K562 (cell line): ENCODE measurements around the gene MYO1E. TPM values are rescaled to one million over a fixed set of nuclear protein-coding genes. Genes with fewer than 3 reads are reported as not detected.

Source experiments
- CHD2 ChIP-seq: IDR thresholded peaks from 2 replicates; pipeline ENCODE4 v1.6.1; 2011; ENCODE audit warnings: low read depth, low read length
- GTF2A2 ChIP-seq: IDR thresholded peaks from 2 replicates; pipeline ENCODE4 v1.6.1; 2016; ENCODE audit warnings: mild to moderate bottlenecking, missing genetic modification characterization, missing compliant biosample characterization
- HMBOX1 ChIP-seq: sonication (generic); IDR thresholded peaks from 2 replicates; pipeline ENCODE4 v1.6.1; 2016
- MAZ ChIP-seq, 2 experiments: fragments of 450-650 bp in 1 of 2; sonication (generic) in 1 of 2; formaldehyde crosslinking; IDR thresholded peaks in 1 of 2; conservative IDR thresholded peaks in 1 of 2; 2 replicates each; pipeline versions ENCODE4 v1.4.0 to v1.5.0; 2020; ENCODE audit warnings: mild to moderate bottlenecking in 1 of 2, missing genetic modification reagents in 1 of 2
- MLLT1 ChIP-seq, 2 experiments: fragments of 450-650 bp; IDR thresholded peaks; 2 replicates each; pipeline ENCODE4 v1.6.1; 2016
- NKRF ChIP-seq: fragments of 450-650 bp; IDR thresholded peaks from 2 replicates; pipeline ENCODE4 v1.6.1; 2016; ENCODE audit warnings: borderline replicate concordance
- SMAD4 ChIP-seq: fragments of 250-450 bp; sonication (Bioruptor Pico); conservative IDR thresholded peaks from 2 replicates; pipeline ENCODE4 v1.8.0; 2021; ENCODE audit warnings: inconsistent platforms, mild to moderate bottlenecking, moderate library complexity
- SUPT5H ChIP-seq: fragments of 450-650 bp; IDR thresholded peaks from 2 replicates; pipeline ENCODE4 v1.6.1; 2016
- ZHX1 ChIP-seq: fragments of 150-350 bp; conservative IDR thresholded peaks from 2 replicates; pipeline ENCODE4 v1.6.1; 2014; ENCODE audit warnings: low read length
- polyA plus RNA-seq, 8 experiments: library from polyadenylated mRNA; depleted of rRNA in 4 of 8; stranded (reverse) in 5 of 8; unstranded in 3 of 8; fragments of >200 nt; fragmentation: Nextera tagmentation in 2 of 8; fragmentation: Illumina TruSeq in 1 of 8; extraction: Ambion mirVana in 2 of 8; extraction: Trizol in 1 of 8; gene quantifications; 2 replicates each; pipeline versions ENCODE4 v1.2.1 to v1.2.3, GENCODE V29; 2011 to 2014; ENCODE audit warnings: inconsistent platforms in 1 of 8, missing spikeins in 1 of 8
- total RNA-seq, 7 experiments: library from RNA; depleted of rRNA in 6 of 7; stranded (reverse); fragments of >200 nt in 6 of 7; fragmentation: Illumina TruSeq in 2 of 7; extraction: Trizol in 2 of 7; gene quantifications; 2 replicates each; pipeline versions ENCODE4 v1.2.1 to v1.2.3, GENCODE V29; 2011 to 2021; ENCODE audit warnings: low replicate concordance in 1 of 7

Gene MYO1E
- total and polyA plus RNA-seq, 9 of the 15 experiments (the other 6 are each of a cell fraction or from before 2014, with no cell fraction given): under 0.01 to 0.44 (median 0.01) TPM; not detected in 6

GRCh38 chr15:59335207-59335786 is 37.4 kb downstream of the MYO1E start (continued):
- TF ChIP-seq ZHX1 (no peak), MLLT1 (IDR thresholded peaks at IDR 0.05) (no peak), NKRF (no peak), CHD2 (no peak), HMBOX1 (no peak), SUPT5H (no peak), SMAD4 (CRISPR knock-in tag) (no peak), GTF2A2 (no peak), MAZ (CRISPR knock-in tag; conservative IDR thresholded peaks at IDR 0.05 in 1 of 2, IDR thresholded peaks at IDR 0.05 in 1 of 2) (no peak)
